Vagina (tissue), 2 donors: ENCODE measurements around the gene ADIRF.

ENCODE experiments used
- POLR2A ChIP-seq, 2 donors: fragments of 450-650 bp; IDR thresholded peaks; one replicate each; pipeline ENCODE4 v1.6.1; 2017; ENCODE audit warnings: antibody characterized with exemption in 2 of 2, mild to moderate bottlenecking in 2 of 2, moderate library complexity in 2 of 2
- TF ChIP-seq, protein P1 (sequence below), 3 experiments: fragments of 450-650 bp in 2 of 3; fragments of 200-600 bp in 1 of 3; sonication (generic) in 1 of 3; IDR thresholded peaks; one replicate each; pipeline ENCODE4 v1.5.1; 2017 to 2019; ENCODE audit warnings: antibody characterized with exemption in 3 of 3, mild to moderate bottlenecking in 2 of 3, moderate library complexity in 2 of 3

DNA sequence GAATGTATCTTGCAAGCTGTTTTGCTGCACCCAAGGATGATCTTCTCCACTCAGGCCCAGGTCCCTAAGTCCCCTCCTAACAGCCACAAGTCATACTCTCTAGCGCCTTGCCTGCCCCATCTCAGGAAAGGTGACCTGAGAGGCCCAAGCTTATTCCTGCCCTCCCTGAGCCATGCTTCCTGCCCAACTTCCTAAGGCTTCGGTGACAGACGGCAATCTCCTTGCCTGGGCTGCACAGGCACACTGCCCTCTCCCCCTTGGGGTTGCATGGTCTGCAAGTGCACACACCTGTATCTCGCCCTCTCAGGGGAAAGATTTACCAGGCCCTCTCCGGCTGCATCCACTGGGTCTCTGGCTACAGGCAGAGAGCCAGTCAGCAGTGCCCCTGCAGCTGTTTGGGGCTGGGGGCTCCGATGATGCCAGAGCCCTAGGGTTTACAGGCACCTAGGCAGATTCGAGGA is 771 bp upstream of the ADIRF start:
- TF ChIP-seq, protein P1, sequence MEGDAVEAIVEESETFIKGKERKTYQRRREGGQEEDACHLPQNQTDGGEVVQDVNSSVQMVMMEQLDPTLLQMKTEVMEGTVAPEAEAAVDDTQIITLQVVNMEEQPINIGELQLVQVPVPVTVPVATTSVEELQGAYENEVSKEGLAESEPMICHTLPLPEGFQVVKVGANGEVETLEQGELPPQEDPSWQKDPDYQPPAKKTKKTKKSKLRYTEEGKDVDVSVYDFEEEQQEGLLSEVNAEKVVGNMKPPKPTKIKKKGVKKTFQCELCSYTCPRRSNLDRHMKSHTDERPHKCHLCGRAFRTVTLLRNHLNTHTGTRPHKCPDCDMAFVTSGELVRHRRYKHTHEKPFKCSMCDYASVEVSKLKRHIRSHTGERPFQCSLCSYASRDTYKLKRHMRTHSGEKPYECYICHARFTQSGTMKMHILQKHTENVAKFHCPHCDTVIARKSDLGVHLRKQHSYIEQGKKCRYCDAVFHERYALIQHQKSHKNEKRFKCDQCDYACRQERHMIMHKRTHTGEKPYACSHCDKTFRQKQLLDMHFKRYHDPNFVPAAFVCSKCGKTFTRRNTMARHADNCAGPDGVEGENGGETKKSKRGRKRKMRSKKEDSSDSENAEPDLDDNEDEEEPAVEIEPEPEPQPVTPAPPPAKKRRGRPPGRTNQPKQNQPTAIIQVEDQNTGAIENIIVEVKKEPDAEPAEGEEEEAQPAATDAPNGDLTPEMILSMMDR (IDR thresholded peaks at IDR 0.05): no peak
- no peak for TF ChIP-seq POLR2A (IDR thresholded peaks at IDR 0.05)
